A549 (cell line): ENCODE results near the gene ZNHIT6. TPM values are rescaled to one million over a fixed set of nuclear protein-coding genes. Genes with fewer than 3 reads are reported as not detected.
A peak's percentile ranks its signal among the peaks of the same experiment; 100 is the strongest.

Experiments
- ATAC-seq, 2 experiments: fragments of 200-7000 bp in 1 of 2; fragments of >200 bp in 1 of 2; cut with Nextera tagmentation in 1 of 2; cut with Tn5 transposase in 1 of 2; 3 replicates each; pipeline versions ENCODE4 v1.8.0 to v1.9.1; 2018 to 2020; ENCODE audit warnings: mild to moderate bottlenecking in 1 of 2, moderate library complexity in 1 of 2
- CTCF ChIA-PET: fragments of 300-600 bp; sonication (Branson Sonifier 250); formaldehyde crosslinking; extraction: SDS; loops from one replicate; lab custom pipeline; 2021; ENCODE audit warnings: antibody characterized with exemption, inconsistent platforms; lab: Yijun Ruan, JAX
- POLR2A ChIA-PET: fragments of 350-600 bp; formaldehyde crosslinking; extraction: SDS; loops from one replicate; lab custom pipeline; 2021; ENCODE audit warnings: antibody characterized with exemption, inconsistent platforms; lab: Yijun Ruan, JAX
- DNase-seq, 2 experiments: peaks; one replicate each; pipeline versions ENCODE4 v3.0.0 to v3.0.0-alpha.2; 2011 to 2016; ENCODE audit warnings: low read depth in 1 of 2, low spot score in 1 of 2
- FAIRE-seq: peaks from 2 replicates; lab custom pipeline; 2011; peaks lifted over from hg19 to GRCh38; lab: Jason Lieb, UNC
- H3K27ac ChIP-seq, 2 experiments: fragments of >200 bp; sonication (Bioruptor Twin); formaldehyde crosslinking; 3 replicates each; pipeline ENCODE4 v1.5.1; 2016 to 2017
- H3K4me1 ChIP-seq: fragments of >200 bp; sonication (Bioruptor Twin); formaldehyde crosslinking; 3 replicates; pipeline ENCODE4 v1.6.1; 2016
- H3K4me2 ChIP-seq: fragments of >200 bp; sonication (Bioruptor Twin); formaldehyde crosslinking; 3 replicates; pipeline ENCODE4 v1.6.1; 2016
- H3K4me3 ChIP-seq: fragments of >200 bp; sonication (Bioruptor Twin); formaldehyde crosslinking; 3 replicates; pipeline ENCODE4 v1.5.1; 2016
- H3K9me3 ChIP-seq: fragments of >200 bp; sonication (Bioruptor Twin); formaldehyde crosslinking; 3 replicates; pipeline ENCODE4 v1.6.1; 2016
- ATOH8 ChIP-seq: fragments of 250-450 bp; sonication (Bioruptor Pico); IDR thresholded peaks from 2 replicates; pipeline ENCODE4 v1.5.0; 2020; ENCODE audit warnings: low read depth, mild to moderate bottlenecking, moderate library complexity
- BCL3 ChIP-seq: fragments of >200 bp; sonication (Bioruptor Twin); formaldehyde crosslinking; IDR thresholded peaks from 3 replicates; pipeline ENCODE4 v1.6.1; 2016
- BHLHE40 ChIP-seq: IDR thresholded peaks from 2 replicates; pipeline ENCODE4 v1.6.1; 2012; ENCODE audit warnings: low read depth, low read length, inconsistent platforms
- CBX2 ChIP-seq: fragments of 200-600 bp; sonication (generic); IDR thresholded peaks from 2 replicates; pipeline ENCODE4 v1.6.1; 2016; ENCODE audit warnings: low read depth, mild to moderate bottlenecking, borderline replicate concordance
- CEBPB ChIP-seq, 2 experiments: fragments of >200 bp in 1 of 2; sonication (Bioruptor Twin) in 1 of 2; formaldehyde crosslinking in 1 of 2; IDR thresholded peaks; 2 replicates each; pipeline ENCODE4 v1.6.1; 2012 to 2016
- CHD2 ChIP-seq: fragments of 150-350 bp; IDR thresholded peaks from 2 replicates; pipeline ENCODE4 v1.6.1; 2014; ENCODE audit warnings: low read length; ENCODE audit not compliant: partially characterized antibody
- E2F6 ChIP-seq: IDR thresholded peaks from 2 replicates; pipeline ENCODE4 v1.6.1; 2012; ENCODE audit warnings: low read depth, borderline replicate concordance
- EHF ChIP-seq: fragments of 250-450 bp; sonication (Bioruptor Pico); IDR thresholded peaks from 2 replicates; pipeline ENCODE4 v1.5.0; 2020; ENCODE audit warnings: mild to moderate bottlenecking
- EHMT2 ChIP-seq: fragments of 200-600 bp; sonication (generic); IDR thresholded peaks from 2 replicates; pipeline ENCODE4 v1.6.1; 2016; ENCODE audit warnings: antibody characterized with exemption, low read depth, mild to moderate bottlenecking, moderate library complexity
- ELK1 ChIP-seq: fragments of 150-350 bp; IDR thresholded peaks from 2 replicates; pipeline ENCODE4 v1.6.1; 2014; ENCODE audit warnings: low read depth, mild to moderate bottlenecking, low read length
- EP300 ChIP-seq, 2 experiments: fragments of >200 bp; sonication (Bioruptor Twin); formaldehyde crosslinking; IDR thresholded peaks; 2 replicates in 1 of 2; 3 replicates in 1 of 2; pipeline ENCODE4 v1.6.1; 2016 to 2017
- ESRRA ChIP-seq: fragments of 150-350 bp; IDR thresholded peaks from 2 replicates; pipeline ENCODE4 v1.6.1; 2014; ENCODE audit warnings: mild to moderate bottlenecking, low read length, borderline replicate concordance
- FOSB ChIP-seq: fragments of 250-450 bp; sonication (Bioruptor Pico); IDR thresholded peaks from 2 replicates; pipeline ENCODE4 v1.5.0; 2020; ENCODE audit warnings: mild to moderate bottlenecking, moderate library complexity
- FOXS1 ChIP-seq: fragments of 250-450 bp; sonication (Bioruptor Pico); IDR thresholded peaks from 2 replicates; pipeline ENCODE4 v1.5.0; 2020; ENCODE audit warnings: mild to moderate bottlenecking, moderate library complexity
- GATA3 ChIP-seq: IDR thresholded peaks from 2 replicates; pipeline ENCODE4 v1.6.1; 2012; ENCODE audit warnings: borderline replicate concordance
- HOXA7 ChIP-seq: fragments of 250-450 bp; sonication (Bioruptor Pico); IDR thresholded peaks from 2 replicates; pipeline ENCODE4 v1.5.0; 2020; ENCODE audit warnings: mild to moderate bottlenecking, moderate library complexity
- HOXB13 ChIP-seq: fragments of 250-450 bp; sonication (Bioruptor Pico); IDR thresholded peaks from 2 replicates; pipeline ENCODE4 v1.5.0; 2020; ENCODE audit warnings: low read depth, mild to moderate bottlenecking, moderate library complexity
- JUN ChIP-seq, 2 experiments: fragments of >200 bp; sonication (Bioruptor Twin); formaldehyde crosslinking; IDR thresholded peaks; 2 replicates in 1 of 2; 3 replicates in 1 of 2; pipeline ENCODE4 v1.6.1; 2016 to 2017
- JUNB ChIP-seq: fragments of >200 bp; sonication (Bioruptor Twin); formaldehyde crosslinking; IDR thresholded peaks from 2 replicates; pipeline ENCODE4 v1.6.1; 2016
- PBX3 ChIP-seq: IDR thresholded peaks from 2 replicates; pipeline ENCODE4 v1.6.1; 2012
- POLR2A ChIP-seq: IDR thresholded peaks from 2 replicates; pipeline ENCODE4 v1.6.1; 2012; ENCODE audit warnings: mild to moderate bottlenecking, low read length
- POLR2AphosphoS2 ChIP-seq: conservative IDR thresholded peaks from 2 replicates; pipeline ENCODE4 v1.6.1; 2012; ENCODE audit warnings: low read length, improper control_type of control experiment, inconsistent platforms
- RAD21 ChIP-seq, 2 experiments: fragments of >200 bp in 1 of 2; sonication (Bioruptor Twin) in 1 of 2; formaldehyde crosslinking in 1 of 2; IDR thresholded peaks in 1 of 2; conservative IDR thresholded peaks in 1 of 2; 2 replicates in 1 of 2; 3 replicates in 1 of 2; pipeline ENCODE4 v1.6.1; 2012 to 2018; ENCODE audit warnings: inconsistent platforms in 1 of 2
- RARB ChIP-seq: fragments of 250-450 bp; sonication (Bioruptor Pico); IDR thresholded peaks from 2 replicates; pipeline ENCODE4 v1.8.0; 2021; ENCODE audit warnings: mild to moderate bottlenecking, moderate library complexity
- RCOR1 ChIP-seq: fragments of 150-350 bp; IDR thresholded peaks from 2 replicates; pipeline ENCODE4 v1.6.1; 2014; ENCODE audit warnings: antibody characterized with exemption, low read length, low read depth
- REST ChIP-seq: fragments of 200-600 bp; sonication (generic); IDR thresholded peaks from 2 replicates; pipeline ENCODE4 v1.6.1; 2016; ENCODE audit warnings: antibody characterized with exemption, mild to moderate bottlenecking, moderate library complexity
- RNF2 ChIP-seq: fragments of 200-600 bp; sonication (generic); IDR thresholded peaks from 2 replicates; pipeline ENCODE4 v1.6.1; 2016; ENCODE audit warnings: low read depth, mild to moderate bottlenecking, antibody characterized with exemption, moderate library complexity, borderline replicate concordance
- SREBF2 ChIP-seq: fragments of 450-650 bp; IDR thresholded peaks from 2 replicates; pipeline ENCODE4 v1.6.1; 2014; ENCODE audit warnings: mild to moderate bottlenecking, moderate library complexity
- TFCP2L1 ChIP-seq: fragments of 250-450 bp; sonication (Bioruptor Pico); IDR thresholded peaks from 2 replicates; pipeline ENCODE4 v1.5.0; 2021; ENCODE audit warnings: mild to moderate bottlenecking
- ZC3H11A ChIP-seq: fragments of 450-650 bp; IDR thresholded peaks from 2 replicates; pipeline ENCODE4 v1.6.1; 2014; ENCODE audit warnings: antibody characterized with exemption, mild to moderate bottlenecking
- ZFP36 ChIP-seq: fragments of 450-650 bp; IDR thresholded peaks from 2 replicates; pipeline ENCODE4 v1.6.1; 2014; ENCODE audit warnings: borderline replicate concordance; ENCODE audit not compliant: partially characterized antibody
- ZSCAN20 ChIP-seq: fragments of 250-450 bp; sonication (Bioruptor Pico); IDR thresholded peaks from 2 replicates; pipeline ENCODE4 v1.8.0; 2022; ENCODE audit warnings: mild to moderate bottlenecking, moderate library complexity
- WGBS: methylation state at CpG from one replicate; pipeline ENCODE4 v1.1.6; 2017; ENCODE audit errors: missing lambda C conversion rate; 5-methylcytosine and 5-hydroxymethylcytosine counted together
- polyA plus RNA-seq, 4 experiments: library from polyadenylated mRNA; depleted of rRNA in 3 of 4; stranded (reverse); fragments of >200 nt; fragmentation: RNase III in 1 of 4; extraction: RNeasy Plus Mini Kit Qiagen cat#74134 plus additional on column Dnase treatment in 1 of 4; gene quantifications; 2 replicates in 3 of 4; 3 replicates in 1 of 4; pipeline ENCODE4 v1.2.3, GENCODE V29; 2011 to 2017

The ZNHIT6 gene
- polyA plus RNA-seq, 2 of the 4 experiments (the other 2 are of a cell fraction) = 20.3 to 31.4 TPM

- POLR2A ChIA-PET = interaction anchor here (1.0 to 2.6 kb wide), 4 partner anchors 22 to 101 kb away, joined by 5 to 25 read pairs (median 14); partner anchors contain the start of genes CCN1 and ZNHIT6
- no peak for FAIRE-seq
- TF ChIP-seq E2F6 (peak; percentile 60; the same call in 1 of the 2 replicates), RARB (CRISPR knock-in tag) (0 out of 2 replicates have a peak, but pooled peaks have one; percentile 54), REST (no peak), BHLHE40 (peak; percentile 85), RAD21 (conservative IDR thresholded peaks at IDR 0.05 in 1 of 2, IDR thresholded peaks at IDR 0.05 in 1 of 2) (peak; percentile 17 to 44; a peak in 3 of 5 replicates), ZC3H11A (no peak), JUN (IDR thresholded peaks at IDR 0.05) (peak; percentile 74 to 95; a peak in 4 of 5 replicates), ATOH8 (CRISPR knock-in tag) (no peak), PBX3 (0 out of 2 replicates have a peak, but pooled peaks have one; percentile 18), ESRRA (peak; percentile 92), POLR2AphosphoS2 (no peak), BCL3 (peak; percentile 77; the same call in 1 of the 3 replicates), FOSB (CRISPR knock-in tag) (no peak), CEBPB (IDR thresholded peaks at IDR 0.05) (peak; percentile 36 to 55; a peak in 2 of 4 replicates), RCOR1 (no peak), SREBF2 (no peak), HOXB13 (0 out of 2 replicates have a peak, but pooled peaks have one; percentile 15), EP300 (IDR thresholded peaks at IDR 0.05) (peak; percentile 79 to 93; a peak in 4 of 5 replicates), ZSCAN20 (no peak), HOXA7 (CRISPR knock-in tag) (no peak), CBX2 (no peak), ZFP36 (no peak), TFCP2L1 (CRISPR knock-in tag) (no peak), FOXS1 (no peak), POLR2A (no peak), JUNB (peak; percentile 93), RNF2 (no peak), GATA3 (peak; percentile 91; the same call in 1 of the 2 replicates), CHD2 (no peak), EHMT2 (no peak), EHF (CRISPR knock-in tag) (no peak), ELK1 (no peak)
These were observed 100.9 kb downstream of the ZNHIT6 start for GRCh38 chr1:85607126-85607920.

More at GRCh38 chr1:85607126-85607920, 100.9 kb downstream of the ZNHIT6 start:
- ATAC-seq (peak; percentile 89 to 90), DNase-seq (peak; percentile 82 to 92)
- peaks cover 73% of the 10 kb centered on the region for H3K4me1 ChIP-seq
- CTCF ChIA-PET = interaction anchor here (0.6 to 5.7 kb wide), 11 partner anchors 19 to 299 kb away, joined by 3 to 22 read pairs (median 4); no protein-coding TSS in a partner anchor
- 8% methylated on average over 7 of the region's 10 CpGs for WGBS
- no peaks in the 10 kb centered on the region for H3K9me3 ChIP-seq
- H3K4me3 ChIP-seq = no peak overlapping the region
- peak overlapping the region; percentile 69 for H3K4me2 ChIP-seq
- H3K27ac ChIP-seq = peak overlapping the region; percentile 91 to 92
